NCI-H2227 treated with DMSO at 0.1 percent for 48 hours (cell line): ENCODE results near the gene MPP1.
A peak's percentile ranks its signal among the peaks of the same experiment; 100 is the strongest.

ENCODE experiments used
- DNase-seq: peaks from one replicate; lab custom pipeline; 2025; lab: John Stamatoyannopoulos, UW

Gene MPP1

GRCh38 chrX:154812341-154813101, 7.2 kb upstream of the MPP1 start:
- DNase-seq = no peak

GRCh38 chrX:154809939-154810665, 4.8 kb upstream of the MPP1 start:
- no peak for DNase-seq

- no peak for DNase-seq
These were observed 1.7 kb upstream of the MPP1 start for GRCh38 chrX:154806837-154807501.

- DNase-seq = peak; percentile 5
These were observed 409 bp upstream of the MPP1 start for GRCh38 chrX:154805696-154806091.

- DNase-seq = no peak
These were observed 876 bp downstream of the MPP1 start for GRCh38 chrX:154804261-154804956.

- no peak for DNase-seq
These were observed 2.3 kb downstream of the MPP1 start for GRCh38 chrX:154802947-154803346.

- DNase-seq = no peak
These were observed 4.6 kb downstream of the MPP1 start for GRCh38 chrX:154800478-154801210.

GRCh38 chrX:154799556-154800348, 5.5 kb downstream of the MPP1 start:
- peak; percentile 77 for DNase-seq

- no peak for DNase-seq
These were observed 8.3 kb downstream of the MPP1 start for GRCh38 chrX:154797006-154797405.

GRCh38 chrX:154795016-154795415, 10.3 kb downstream of the MPP1 start:
- DNase-seq = no peak

GRCh38 chrX:154793084-154793795, 12.0 kb downstream of the MPP1 start:
- DNase-seq = no peak

- DNase-seq = no peak
These were observed 13.3 kb downstream of the MPP1 start for GRCh38 chrX:154791939-154792338.

GRCh38 chrX:154791467-154791866, 13.8 kb downstream of the MPP1 start:
- no peak for DNase-seq

- no peak for DNase-seq
These were observed 19.6 kb downstream of the MPP1 start for GRCh38 chrX:154785716-154786115.

GRCh38 chrX:154784149-154784995, 20.9 kb downstream of the MPP1 start:
- no peak for DNase-seq

GRCh38 chrX:154780968-154781367, 24.3 kb downstream of the MPP1 start:
- no peak for DNase-seq

GRCh38 chrX:154779261-154779660, 26.0 kb downstream of the MPP1 start:
- no peak for DNase-seq

- no peak for DNase-seq
These were observed 28.5 kb downstream of the MPP1 start for GRCh38 chrX:154776753-154777152.
